ENCODE measurements around the gene CFAP298.

- TF ChIP-seq POLR2A (IDR thresholded peaks at IDR 0.05) (no peak), CTCF (IDR thresholded peaks at IDR 0.05) (no peak)
These were observed 791 bp upstream of the CFAP298 start for GRCh38 chr21:32612999-32613337.
